Measurements from ENCODE around the gene MEST. TPM values are rescaled to one million over a fixed set of nuclear protein-coding genes. Genes with fewer than 3 reads are reported as not detected.

Gene MEST
- total RNA-seq, 1 experiment from 2014 or later = 44.4 TPM

GRCh38 chr7:130488392-130489139 is 3.3 kb upstream of the MEST start:
- DNase-seq (ENCODE audit: low read depth, low spot score) (no peak), ATAC-seq (no peak)
- Histone ChIP-seq H3K27ac (ENCODE audit: low read length) (peak overlapping the region; percentile 64), H3K9me3 (ENCODE audit: control insufficient read depth, insufficient read depth, low read depth, low read length) (0 out of 2 replicates have a peak, but pooled peaks cover 3% of the 10 kb centered on the region), H3K4me1 (ENCODE audit: control insufficient read depth, insufficient read depth, low read length) (peaks cover 25% of the 10 kb centered on the region), H3K4me3 (ENCODE audit: low read depth in 2 of 2, low read length in 2 of 2) (no peak overlapping the region), H3K36me3 (ENCODE audit: control insufficient read depth, insufficient read depth, low read length) (no peaks in the 10 kb centered on the region), H3K27me3 (ENCODE audit: control insufficient read depth, insufficient read depth, low read length) (no peaks in the 10 kb centered on the region)
- in situ Hi-C loops (cut with HindIII; ENCODE audit: low pct_unique_long_range_greater_than_20kb, low sequenced_read_pairs) = no loop called here
- ChIA-PET POLR2A (interaction anchor here (0.6 kb wide), 3 partner anchors 202 to 386 kb away, joined by 3 to 5 read pairs (median 4); no protein-coding TSS in a partner anchor), CTCF (interaction anchor here (0.6 to 1.6 kb wide), 2 partner anchors 269 to 342 kb away, joined by 6 to 8 read pairs; no protein-coding TSS in a partner anchor)
- intact Hi-C loops (cut with micrococcal nuclease; ENCODE audit: unreplicated experiment) = loop anchor here (5.0 kb wide), 1 partner anchor 246 kb away; no protein-coding TSS in a partner anchor
- no TSS peak for BruUV-seq (replicated peaks)
- 0 out of 2 replicates have a peak, but pooled peaks have one; percentile 18 for TF ChIP-seq TCF7L2 (IDR thresholded peaks at IDR 0.05; ENCODE audit: low read depth, low read length)
- no peak for TF ChIP-seq SIN3A (IDR thresholded peaks at IDR 0.05; ENCODE audit: borderline replicate concordance, insufficient read depth, low read depth, low read length)

- no TSS peak for BruUV-seq (replicated peaks)
- in situ Hi-C loops (cut with HindIII; ENCODE audit: low pct_unique_long_range_greater_than_20kb, low sequenced_read_pairs) = no loop called here
Observed at GRCh38 chr7:130489140-130489983, 2.5 kb upstream of the MEST start.

More at GRCh38 chr7:130489140-130489983, 2.5 kb upstream of the MEST start:
- intact Hi-C loops (cut with micrococcal nuclease; ENCODE audit: unreplicated experiment) = loop anchor here (5.0 kb wide), 1 partner anchor 247 kb away; no protein-coding TSS in a partner anchor
- H3K4me1 ChIP-seq (ENCODE audit: control insufficient read depth, insufficient read depth, low read length) = peaks cover 25% of the 10 kb centered on the region
- peak overlapping the region in 1 of 2 experiments; percentile 12; a peak in 1 of 4 replicates for H3K4me3 ChIP-seq (ENCODE audit: low read depth in 2 of 2, low read length in 2 of 2)
- ATAC-seq (peak; percentile 51; the same call in 1 of the 2 replicates), DNase-seq (ENCODE audit: low read depth, low spot score) (no peak)
- 0 out of 2 replicates have a peak, but pooled peaks cover 3% of the 10 kb centered on the region for H3K9me3 ChIP-seq (ENCODE audit: control insufficient read depth, insufficient read depth, low read depth, low read length)
- H3K27me3 ChIP-seq (ENCODE audit: control insufficient read depth, insufficient read depth, low read length) = no peaks in the 10 kb centered on the region
- peak overlapping the region; percentile 80 for H3K27ac ChIP-seq (ENCODE audit: low read length)
- no peaks in the 10 kb centered on the region for H3K36me3 ChIP-seq (ENCODE audit: control insufficient read depth, insufficient read depth, low read length)
- ChIA-PET POLR2A (interaction anchor here (0.6 kb wide), 2 partner anchors 201 to 387 kb away, joined by 3 to 4 read pairs; no protein-coding TSS in a partner anchor), CTCF (interaction anchor here (1.6 kb wide), 1 partner anchor 268 kb away, joined by 8 read pairs; no protein-coding TSS in a partner anchor)
- TF ChIP-seq CTCF (IDR thresholded peaks at IDR 0.05) = no peak
- TF ChIP-seq TCF7L2 (IDR thresholded peaks at IDR 0.05; ENCODE audit: low read depth, low read length) = no peak
- TF ChIP-seq POLR2AphosphoS5 (IDR thresholded peaks at IDR 0.05; ENCODE audit: low read depth, low read length) = no peak
- TF ChIP-seq SIN3A (IDR thresholded peaks at IDR 0.05; ENCODE audit: borderline replicate concordance, insufficient read depth, low read depth, low read length) = no peak
- TF ChIP-seq REST (IDR thresholded peaks at IDR 0.05; ENCODE audit: insufficient read depth in 1 of 2, low read depth in 2 of 2, low read length in 1 of 2) = no peak
